Measurements from ENCODE around the gene PDGFC.

Gene PDGFC

GRCh38 chr4:156971676-156972378 is at the start of gene PDGFC:
PDGFC (minus strand) TSS chr4:156971799; CDS start chr4:156970903, 896 bp downstream.
- no peak for DNase-seq

DNA sequence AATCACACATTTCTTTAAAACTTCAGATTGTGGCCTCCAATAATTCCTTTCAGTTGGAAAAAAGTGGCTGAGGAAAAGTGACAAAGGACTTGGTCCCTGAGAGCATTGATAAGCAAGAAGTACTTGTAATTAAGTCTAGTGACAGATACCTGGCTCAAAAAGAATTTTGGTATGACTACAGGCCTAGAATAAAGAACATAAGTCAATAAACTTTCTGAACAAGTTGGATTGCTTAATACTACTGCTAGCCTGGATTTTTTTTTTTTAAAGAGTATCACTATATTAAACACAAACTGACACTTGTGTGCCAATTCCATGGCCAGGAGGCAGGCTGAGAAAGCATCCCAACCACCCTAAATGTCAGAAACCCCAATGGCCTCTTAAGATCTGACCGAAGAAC is 49.3 kb upstream of the PDGFC start:
- no peak for DNase-seq

GRCh38 chr4:157018920-157019490 is 47.4 kb upstream of the PDGFC start:
- DNase-seq, result no peak

DNA sequence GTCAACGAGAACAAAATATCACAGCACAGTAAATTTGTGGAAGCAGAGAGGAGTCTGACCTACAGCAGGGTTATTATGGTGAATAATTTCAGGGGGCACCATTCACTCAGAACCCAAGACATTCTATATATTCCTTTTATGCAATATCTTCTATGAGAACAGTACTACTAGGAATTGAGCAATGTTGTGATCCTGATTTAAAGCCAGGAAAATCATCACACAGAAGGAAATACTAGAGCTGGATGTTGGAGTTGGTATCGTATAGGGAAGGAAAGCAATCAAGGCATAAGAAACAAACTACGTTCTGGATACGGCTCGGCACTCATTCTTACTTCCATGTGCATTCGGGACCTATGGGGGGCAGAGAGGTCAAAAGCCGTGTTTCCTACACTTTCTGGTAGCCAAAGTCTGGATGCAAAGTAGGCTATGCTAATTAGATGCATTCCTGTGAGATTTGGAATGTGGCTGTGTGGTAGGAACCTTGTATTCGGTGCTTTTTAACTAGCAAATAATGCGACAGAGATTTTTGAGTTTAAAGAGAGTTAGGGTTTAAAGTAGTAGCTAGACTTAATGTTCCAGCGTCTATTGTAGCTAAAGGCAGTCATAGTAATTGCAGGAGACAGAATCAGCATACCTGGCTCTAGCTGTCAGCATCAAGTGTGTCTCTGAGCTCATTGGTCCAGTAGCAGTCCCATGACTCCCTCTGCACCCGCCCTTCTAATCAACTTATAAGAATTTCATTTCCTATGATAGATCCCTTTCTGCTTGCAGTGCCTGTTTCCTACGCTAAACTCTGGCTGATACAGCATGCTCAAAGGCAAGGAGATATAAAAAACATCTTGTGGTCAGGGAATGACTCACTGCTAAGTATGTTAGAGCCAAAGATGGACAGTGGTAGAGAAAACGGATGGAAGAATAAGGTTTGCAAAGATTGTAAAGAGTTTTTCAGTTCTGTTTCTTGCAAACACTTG is 43.3 kb upstream of the PDGFC start:
- DNase-seq, result no peak

GRCh38 chr4:157013656-157014055 is 42.1 kb upstream of the PDGFC start:
- DNase-seq, result no peak

DNA sequence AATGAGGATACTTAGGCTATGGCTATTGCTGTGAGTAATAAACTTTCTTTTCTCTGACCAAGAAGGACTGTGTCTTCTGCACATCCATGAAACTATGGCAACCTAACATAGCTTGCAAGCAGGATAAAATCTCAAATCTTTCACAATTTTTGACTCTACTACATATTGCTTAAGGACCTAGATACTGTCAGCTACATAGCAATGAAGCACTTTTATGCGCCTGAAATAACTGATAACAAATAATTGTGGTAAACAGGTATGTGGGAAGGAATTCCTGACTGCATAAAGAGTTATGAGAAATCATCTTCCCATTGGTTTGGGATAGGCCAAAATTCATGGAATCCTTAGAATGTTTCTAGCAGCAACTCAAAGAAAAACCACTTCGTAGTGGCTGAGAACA is 41.2 kb upstream of the PDGFC start:
- no peak for DNase-seq

- DNase-seq, result no peak
These were observed 40.7 kb upstream of the PDGFC start for GRCh38 chr4:157012296-157012695.

DNA sequence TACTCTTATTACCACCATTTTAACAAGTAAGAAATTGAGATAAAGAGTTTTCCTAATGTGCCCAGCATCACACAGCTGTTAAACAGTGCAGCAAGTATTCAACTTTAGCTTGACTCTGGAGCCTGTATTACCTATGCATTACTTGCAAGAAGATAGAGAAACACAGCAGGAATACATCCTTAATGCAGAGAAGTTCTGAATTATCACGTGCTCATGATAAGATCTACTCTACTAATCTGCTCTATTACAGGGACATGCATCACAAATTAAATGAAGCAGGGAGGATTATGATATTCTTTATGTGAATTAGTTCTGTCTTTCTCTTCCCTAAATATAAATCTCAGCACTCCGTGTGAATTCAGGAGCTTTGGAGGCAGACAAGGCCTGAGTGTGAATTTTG is 39.0 kb upstream of the PDGFC start:
- DNase-seq, result no peak

DNA sequence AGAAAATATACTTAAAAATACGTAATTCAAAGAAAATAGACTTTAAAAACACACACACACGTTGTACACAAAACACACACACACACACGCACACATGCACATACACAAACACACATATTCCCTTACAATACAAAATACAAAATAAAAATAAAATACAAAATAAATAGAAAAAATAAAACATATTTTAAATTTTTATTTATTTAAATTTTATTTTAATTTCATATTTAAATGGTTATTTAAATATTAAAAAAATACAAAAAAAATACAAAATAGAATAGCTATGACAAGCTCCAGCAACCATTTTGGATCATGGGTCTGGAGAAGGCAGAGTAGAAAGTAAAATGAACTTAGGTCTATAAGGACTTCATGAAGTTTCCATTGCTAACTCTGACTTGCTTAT is 34.2 kb upstream of the PDGFC start:
- no peak for DNase-seq

DNA sequence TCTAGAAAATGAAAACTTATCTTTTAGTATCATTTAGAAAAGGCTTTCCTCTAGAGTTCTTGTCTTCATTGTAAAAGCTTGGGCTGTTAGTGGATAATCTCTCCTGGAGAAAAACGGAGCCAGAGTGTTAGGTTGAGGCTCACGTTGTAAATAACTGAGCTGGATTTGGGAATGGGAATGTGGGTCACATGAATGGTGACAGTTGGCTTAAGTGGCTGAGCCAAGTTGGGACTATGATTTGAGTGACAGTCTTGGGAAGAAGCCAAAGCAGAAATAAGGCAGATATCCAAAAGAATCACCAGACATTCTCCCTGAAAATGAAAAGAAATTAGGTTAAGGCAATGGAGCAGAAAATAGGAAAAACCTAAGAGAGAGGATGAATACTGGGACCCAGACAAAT is 33.6 kb upstream of the PDGFC start:
- no peak for DNase-seq

- DNase-seq, result no peak
These were observed 32.9 kb upstream of the PDGFC start for GRCh38 chr4:157004279-157005161.

GRCh38 chr4:156999175-156999517 is 27.5 kb upstream of the PDGFC start:
- no peak for DNase-seq

DNA sequence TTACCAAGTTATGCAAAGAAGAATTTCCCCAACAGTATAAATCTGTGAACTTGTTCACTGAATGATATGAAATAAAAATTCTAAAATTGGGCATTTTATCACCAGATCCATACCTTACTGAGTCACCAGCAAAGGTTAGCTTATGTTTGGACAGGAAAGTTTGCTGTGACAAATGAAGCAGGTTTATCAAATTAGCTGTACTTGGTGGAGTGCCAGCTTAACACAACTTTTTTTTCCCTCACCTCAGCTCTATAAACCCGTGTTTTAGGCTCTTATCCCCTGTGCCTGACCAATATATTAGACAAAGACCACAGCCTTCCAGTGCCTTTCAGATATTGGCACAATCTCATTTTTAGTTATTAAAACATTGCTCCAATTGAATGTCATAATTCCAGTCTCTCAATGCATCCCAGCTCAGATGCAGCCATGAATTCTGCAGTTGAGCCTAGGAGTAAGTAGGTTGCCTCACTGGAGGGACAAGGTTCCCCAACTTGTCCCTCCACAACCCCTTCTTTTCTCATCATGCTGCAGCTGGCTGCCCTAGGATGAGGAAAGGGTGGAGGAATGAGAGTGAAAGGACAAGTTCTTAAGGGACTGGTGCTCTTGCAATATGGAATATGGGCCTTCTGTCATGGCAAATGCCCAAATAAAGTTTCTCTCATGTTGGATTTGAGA is 27.0 kb upstream of the PDGFC start:
- DNase-seq, result no peak

DNA sequence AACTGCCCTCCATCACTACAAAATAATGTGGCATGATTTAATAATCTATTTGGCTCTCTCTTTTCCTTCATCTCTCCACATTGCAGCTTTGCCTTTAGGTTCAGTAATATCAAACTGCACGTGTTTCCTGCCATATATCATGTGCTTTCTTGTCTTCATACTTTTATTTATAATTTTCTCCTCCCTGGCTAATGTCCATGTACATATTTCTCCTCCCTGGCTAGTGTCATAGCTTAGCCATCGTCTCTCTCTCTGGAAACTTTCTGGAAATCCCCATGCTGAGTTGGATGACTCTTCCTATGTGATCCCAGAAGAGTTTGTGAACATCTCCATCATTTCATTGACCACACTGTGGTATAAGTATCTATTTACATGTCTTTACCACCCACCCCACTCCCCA is 21.3 kb upstream of the PDGFC start:
- DNase-seq, result no peak

DNA sequence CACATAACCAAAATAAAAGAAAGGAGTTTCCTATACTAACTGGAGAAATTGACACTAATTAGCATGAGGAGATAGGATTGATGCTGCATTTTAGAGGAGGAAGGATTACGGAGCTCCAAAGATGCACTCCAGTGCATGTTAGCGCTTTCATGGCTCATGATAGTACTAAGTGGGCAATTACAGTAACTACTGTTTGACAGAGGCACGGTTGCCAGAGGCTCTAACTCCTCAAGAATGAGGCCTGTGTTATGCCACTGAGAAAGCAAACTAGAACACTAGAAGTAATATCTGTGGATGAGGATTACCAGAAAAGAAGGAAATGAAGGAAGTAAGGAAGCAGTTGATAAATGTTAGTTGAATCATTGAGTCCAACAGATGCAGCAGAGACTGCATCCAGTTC is 19.6 kb upstream of the PDGFC start:
- DNase-seq, result no peak

GRCh38 chr4:156983366-156983765 is 11.8 kb upstream of the PDGFC start:
- DNase-seq, result no peak

- no peak for DNase-seq
These were observed 9.7 kb upstream of the PDGFC start for GRCh38 chr4:156981262-156981769.

- DNase-seq, result no peak
These were observed 6.0 kb upstream of the PDGFC start for GRCh38 chr4:156977435-156978160.

- no peak for DNase-seq
These were observed 4.5 kb upstream of the PDGFC start for GRCh38 chr4:156976147-156976546.

DNA sequence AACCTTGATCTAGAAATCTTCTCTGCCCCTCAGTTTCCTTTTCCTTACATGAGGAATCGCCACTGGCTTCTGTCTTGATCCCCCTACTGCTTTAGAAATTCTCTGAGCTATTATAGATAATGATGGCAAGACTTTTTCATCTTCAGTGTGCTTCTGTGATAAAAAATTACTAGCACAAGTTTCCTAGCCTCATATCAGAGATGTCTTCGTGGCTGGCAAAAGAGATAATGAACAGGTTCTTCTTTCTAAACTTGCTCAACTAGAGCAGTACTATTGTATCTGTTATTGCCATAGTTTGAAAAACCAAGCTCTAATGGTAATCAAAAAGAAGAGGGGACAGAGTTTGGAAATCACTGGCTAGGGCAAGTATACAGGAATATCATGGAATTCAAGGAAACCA is 4.1 kb upstream of the PDGFC start:
- no peak for DNase-seq

DNA sequence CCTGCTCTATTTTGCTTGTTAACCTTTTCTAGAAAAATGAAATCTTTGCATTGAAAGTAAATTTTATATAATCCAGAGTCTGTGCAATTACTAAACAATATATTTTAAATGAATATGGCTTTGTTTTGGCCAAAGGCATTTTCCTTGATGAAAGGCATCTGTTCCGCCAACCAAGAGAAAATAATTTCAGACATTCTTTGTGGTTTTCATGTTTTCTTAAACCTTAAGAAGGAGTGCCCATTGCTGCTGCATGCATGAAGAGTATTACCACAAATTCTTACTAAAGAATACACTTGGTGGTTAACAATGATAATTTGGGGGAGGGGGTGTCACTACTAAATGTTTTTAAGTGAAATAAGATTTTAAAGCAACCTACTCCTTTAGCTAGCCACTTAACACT is 2.7 kb upstream of the PDGFC start:
- no peak for DNase-seq
